ENCODE data around the gene C16orf74. TPM values are rescaled to one million over a fixed set of nuclear protein-coding genes. Genes with fewer than 3 reads are reported as not detected.

The C16orf74 gene
- total and polyA plus RNA-seq, 2 of the 8 experiments (the other 6 are each of a cell fraction or from before 2014, with no cell fraction given): 7.3 to 9.3 TPM

DNA sequence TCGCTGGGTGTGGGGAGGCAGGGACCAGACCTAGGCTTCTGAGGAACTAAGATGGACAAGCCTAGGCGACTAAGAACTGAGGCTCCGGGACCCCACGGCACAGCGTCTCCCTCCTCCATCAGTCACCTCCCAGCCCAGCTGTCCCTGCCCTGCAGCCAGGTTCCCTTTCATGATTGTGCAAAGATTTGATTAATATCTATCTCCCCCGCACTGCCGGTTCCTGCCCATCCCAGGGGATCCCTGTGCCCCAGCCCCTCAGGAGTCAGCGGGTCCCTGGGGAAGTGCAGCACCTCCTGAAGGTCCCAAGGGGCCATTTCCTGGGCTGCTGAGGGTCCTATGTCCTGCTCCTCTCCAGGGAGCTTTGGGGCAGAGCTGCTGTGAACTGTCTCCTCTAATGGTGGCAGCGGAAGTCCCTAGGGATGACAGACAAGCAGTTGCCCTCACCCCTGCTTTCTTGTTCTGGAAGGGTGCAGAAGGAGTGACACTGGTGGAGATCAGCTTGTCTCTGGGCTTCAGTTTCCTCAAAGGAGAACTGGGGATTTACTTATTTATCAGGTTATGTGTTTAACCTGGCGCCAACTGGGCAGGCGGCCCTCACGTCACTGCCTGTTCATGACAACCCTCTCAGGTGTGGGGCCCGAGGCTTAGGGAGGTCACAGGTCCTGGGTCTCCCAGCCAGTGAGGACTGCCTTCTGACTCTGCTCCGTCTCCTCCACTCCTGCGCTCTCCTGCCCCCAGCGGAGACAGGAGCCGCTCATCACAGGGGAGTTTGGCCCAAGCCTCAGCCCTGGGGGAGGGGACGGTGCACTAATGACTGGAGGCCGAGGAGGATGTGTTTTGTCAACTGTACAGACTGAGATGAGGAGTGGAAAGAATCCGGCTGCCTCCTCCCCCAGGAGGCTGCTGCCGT lies 1.9 kb upstream of the C16orf74 start (continued):
- TF ChIP-seq, protein P1, sequence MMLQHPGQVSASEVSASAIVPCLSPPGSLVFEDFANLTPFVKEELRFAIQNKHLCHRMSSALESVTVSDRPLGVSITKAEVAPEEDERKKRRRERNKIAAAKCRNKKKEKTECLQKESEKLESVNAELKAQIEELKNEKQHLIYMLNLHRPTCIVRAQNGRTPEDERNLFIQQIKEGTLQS (IDR thresholded peaks at IDR 0.05; ENCODE audit: insufficient read depth, low read depth, low read length): no peak
- TF ChIP-seq SP4 (IDR thresholded peaks at IDR 0.05; ENCODE audit: low read length) (no peak), RBBP5 (IDR thresholded peaks at IDR 0.05; ENCODE audit: borderline replicate concordance, low read depth, low read length) (no peak), TAF1 (IDR thresholded peaks at IDR 0.05; ENCODE audit: low read depth, low read length) (no peak), CREB1 (IDR thresholded peaks at IDR 0.05) (no peak)
